Mesothelial cell of epicardium (in vitro differentiated cells): ENCODE data around the gene ADRM1. TPM values are rescaled to one million over a fixed set of nuclear protein-coding genes. Genes with fewer than 3 reads are reported as not detected.

Source experiments
- DNase-seq, 2 experiments: peaks; one replicate each; pipeline ENCODE4 v3.0.0; 2021; ENCODE audit warnings: low spot score in 2 of 2; ENCODE audit not compliant: unreplicated experiment in 2 of 2
- H3K27ac Mint-ChIP-seq: 2 replicates; pipeline ENCODE4 v1.8.0; 2021; ENCODE audit warnings: mixed read lengths
- H3K27me3 Mint-ChIP-seq: 2 replicates; pipeline ENCODE4 v1.8.0; 2021; ENCODE audit warnings: low read depth, mixed read lengths
- H3K36me3 Mint-ChIP-seq: 2 replicates; pipeline ENCODE4 v1.8.0; 2021; ENCODE audit warnings: mixed read lengths
- H3K4me1 Mint-ChIP-seq: 2 replicates; pipeline ENCODE4 v1.8.0; 2021; ENCODE audit warnings: mixed read lengths
- H3K4me3 Mint-ChIP-seq: 2 replicates; pipeline ENCODE4 v1.8.0; 2021; ENCODE audit warnings: mild to moderate bottlenecking, moderate library complexity, mixed read lengths
- H3K9me3 Mint-ChIP-seq: 2 replicates; pipeline ENCODE4 v1.8.0; 2021; ENCODE audit warnings: mixed read lengths
- total RNA-seq: library from RNA; stranded (reverse); gene quantifications from 3 replicates; pipeline ENCODE4 v1.2.1, GENCODE V29; 2021
- TF ChIP-seq, protein P1 (sequence below): fragments of 200-600 bp; sonication (generic); IDR thresholded peaks from one replicate; pipeline ENCODE4 v1.5.0; 2021; ENCODE audit warnings: antibody characterized with exemption; ENCODE audit not compliant: unreplicated experiment

Gene ADRM1
- total RNA-seq, 1 donor from 2014 or later, result 59.0 TPM

- H3K4me3 Mint-ChIP-seq, result no peak overlapping the region
Measured at GRCh38 chr20:62349556-62350097, 46.8 kb downstream of the ADRM1 start.

DNA sequence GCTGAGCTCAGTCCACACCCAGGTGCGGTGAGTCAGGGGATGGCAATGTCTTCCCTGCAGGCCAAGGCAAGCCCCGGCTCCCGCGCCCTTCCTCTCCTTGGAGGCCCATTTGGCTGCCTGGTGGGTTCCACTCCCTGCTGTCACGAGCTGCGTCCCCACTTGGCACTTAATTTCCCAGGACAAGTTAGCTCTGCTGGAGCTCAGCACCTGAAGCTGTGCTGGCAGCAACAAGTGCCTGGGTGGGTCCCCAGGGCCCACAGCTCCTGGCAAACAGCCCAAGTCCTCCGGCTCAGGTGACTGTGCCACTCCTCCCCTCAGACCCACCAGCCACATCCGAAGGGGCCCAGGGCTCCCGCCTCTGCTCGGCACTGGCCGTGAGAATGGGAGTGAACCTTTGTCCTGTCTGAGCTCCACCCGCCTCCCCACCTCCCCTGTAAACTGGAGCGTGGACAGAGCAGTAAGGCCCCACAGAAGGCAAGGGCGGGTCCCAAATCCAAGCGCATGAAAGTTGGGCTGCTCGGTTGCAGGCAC lies 47.4 kb downstream of the ADRM1 start:
- no peaks in the 10 kb centered on the region for H3K27me3 Mint-ChIP-seq
- peak overlapping the region; percentile 86 for H3K27ac Mint-ChIP-seq
- H3K9me3 Mint-ChIP-seq, result peaks cover 10% of the 10 kb centered on the region
- H3K4me1 Mint-ChIP-seq, result peaks cover 3% of the 10 kb centered on the region
- TF ChIP-seq, protein P1, sequence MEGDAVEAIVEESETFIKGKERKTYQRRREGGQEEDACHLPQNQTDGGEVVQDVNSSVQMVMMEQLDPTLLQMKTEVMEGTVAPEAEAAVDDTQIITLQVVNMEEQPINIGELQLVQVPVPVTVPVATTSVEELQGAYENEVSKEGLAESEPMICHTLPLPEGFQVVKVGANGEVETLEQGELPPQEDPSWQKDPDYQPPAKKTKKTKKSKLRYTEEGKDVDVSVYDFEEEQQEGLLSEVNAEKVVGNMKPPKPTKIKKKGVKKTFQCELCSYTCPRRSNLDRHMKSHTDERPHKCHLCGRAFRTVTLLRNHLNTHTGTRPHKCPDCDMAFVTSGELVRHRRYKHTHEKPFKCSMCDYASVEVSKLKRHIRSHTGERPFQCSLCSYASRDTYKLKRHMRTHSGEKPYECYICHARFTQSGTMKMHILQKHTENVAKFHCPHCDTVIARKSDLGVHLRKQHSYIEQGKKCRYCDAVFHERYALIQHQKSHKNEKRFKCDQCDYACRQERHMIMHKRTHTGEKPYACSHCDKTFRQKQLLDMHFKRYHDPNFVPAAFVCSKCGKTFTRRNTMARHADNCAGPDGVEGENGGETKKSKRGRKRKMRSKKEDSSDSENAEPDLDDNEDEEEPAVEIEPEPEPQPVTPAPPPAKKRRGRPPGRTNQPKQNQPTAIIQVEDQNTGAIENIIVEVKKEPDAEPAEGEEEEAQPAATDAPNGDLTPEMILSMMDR, result no peak
- H3K36me3 Mint-ChIP-seq, result peaks cover 21% of the 10 kb centered on the region
- H3K4me3 Mint-ChIP-seq, result no peak overlapping the region
- DNase-seq, result no peak

More at GRCh38 chr20:62349556-62350097, 46.8 kb downstream of the ADRM1 start:
- no peak for DNase-seq
- Mint-ChIP-seq H3K36me3 (peaks cover 23% of the 10 kb centered on the region), H3K4me1 (peaks cover 3% of the 10 kb centered on the region), H3K27ac (peak overlapping the region; percentile 59), H3K9me3 (peaks cover 10% of the 10 kb centered on the region), H3K27me3 (no peaks in the 10 kb centered on the region)
- TF ChIP-seq, protein P1, result no peak

DNA sequence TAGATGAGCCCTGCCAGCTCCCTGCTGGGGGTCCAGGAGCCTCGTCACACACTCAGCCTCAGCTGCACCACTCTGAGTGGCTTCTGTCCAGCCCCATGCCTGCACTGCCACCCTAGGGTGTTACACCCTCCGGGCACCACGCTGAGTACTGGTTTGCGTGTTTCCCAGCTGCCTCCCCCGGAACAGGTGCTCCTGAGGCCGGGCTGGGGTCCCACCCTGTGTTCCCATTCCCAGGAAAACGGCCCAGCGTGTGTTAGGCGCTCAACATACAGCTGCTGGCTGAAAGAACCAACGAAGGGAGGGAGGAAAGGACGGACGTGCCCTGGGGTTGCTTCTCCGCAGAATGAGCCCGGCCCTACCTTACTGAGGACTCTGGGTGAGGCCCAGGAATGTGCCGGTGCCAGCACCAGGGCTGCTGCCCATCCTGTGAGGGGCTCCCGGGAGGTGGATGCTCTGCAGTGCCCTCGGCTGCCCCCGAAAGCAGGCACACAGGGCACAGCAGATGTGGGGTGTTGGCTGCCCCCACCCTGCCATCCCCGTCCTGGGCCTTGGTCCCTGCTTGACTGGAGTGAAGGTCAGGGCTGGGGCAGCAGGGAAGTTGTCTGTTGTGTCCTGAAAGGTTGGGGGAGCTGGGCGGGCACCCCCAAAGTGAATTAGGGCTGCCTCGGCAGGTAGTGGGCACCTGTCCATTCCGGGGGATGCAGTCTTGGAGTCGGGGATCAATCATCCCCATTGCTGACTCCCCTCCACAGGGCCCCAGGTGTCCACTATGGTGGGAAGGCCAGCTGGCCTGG lies 48.0 kb downstream of the ADRM1 start:
- Mint-ChIP-seq H3K4me1 (peaks cover 5% of the 10 kb centered on the region), H3K27ac (peak overlapping the region; percentile 30)
- TF ChIP-seq, protein P1, result no peak

DNA sequence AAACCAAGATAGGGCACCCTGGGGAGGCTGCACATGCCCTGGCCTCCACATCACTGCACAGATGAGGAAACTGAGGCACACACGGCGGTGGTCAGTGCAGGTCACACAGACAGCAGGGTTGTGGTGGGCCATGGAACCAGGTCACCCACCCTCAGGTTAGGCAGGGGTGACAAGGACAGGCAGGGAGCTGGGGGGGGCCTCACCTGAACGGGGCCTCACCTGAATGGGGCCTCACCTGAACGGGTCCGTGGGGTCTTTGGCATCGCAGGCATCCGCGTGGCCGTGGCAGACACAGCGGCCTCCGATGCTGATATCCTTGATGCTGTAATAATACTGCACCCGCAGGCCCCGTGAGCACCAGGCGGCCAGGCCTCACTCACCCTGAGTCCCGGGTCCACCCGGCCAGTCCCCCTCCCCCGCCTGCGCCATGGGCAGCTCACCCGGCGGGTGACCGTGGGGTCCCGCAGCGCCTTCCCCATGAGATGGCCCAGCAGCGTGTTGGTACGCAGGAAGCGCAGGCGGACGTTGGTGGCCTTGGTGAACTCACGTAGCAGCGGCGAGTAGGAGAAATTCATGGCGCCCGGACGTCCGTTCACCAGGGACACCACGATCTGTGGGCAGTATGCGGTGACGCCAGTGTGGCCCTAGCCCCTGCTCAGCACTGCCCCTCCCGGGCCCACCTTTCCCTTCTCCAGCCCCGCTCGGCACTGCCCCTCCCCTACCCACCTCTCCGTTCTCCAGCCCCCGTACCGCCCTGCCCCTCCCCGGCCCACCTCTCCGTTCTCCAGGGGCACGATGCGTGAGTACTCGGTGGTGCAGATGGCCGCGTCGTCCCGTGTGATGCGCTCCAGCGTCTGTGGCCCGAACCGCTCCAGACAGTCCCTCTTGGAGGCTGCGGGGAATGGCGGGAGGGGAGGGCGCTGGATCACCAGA lies 48.9 kb downstream of the ADRM1 start:
- no peaks in the 10 kb centered on the region for H3K27me3 Mint-ChIP-seq
- DNase-seq, result no peak
- TF ChIP-seq, protein P1, result no peak
- H3K36me3 Mint-ChIP-seq, result peaks cover 18% of the 10 kb centered on the region
- H3K9me3 Mint-ChIP-seq, result peaks cover 10% of the 10 kb centered on the region
- peaks cover 10% of the 10 kb centered on the region for H3K4me1 Mint-ChIP-seq
- no peak overlapping the region for H3K4me3 Mint-ChIP-seq
- no peak overlapping the region for H3K27ac Mint-ChIP-seq

More for the DNA sequence above, 48.0 kb downstream of the ADRM1 start:
- H3K36me3 Mint-ChIP-seq, result peaks cover 18% of the 10 kb centered on the region
- H3K4me3 Mint-ChIP-seq, result no peak overlapping the region
- no peak for DNase-seq
- peaks cover 10% of the 10 kb centered on the region for H3K9me3 Mint-ChIP-seq
- no peaks in the 10 kb centered on the region for H3K27me3 Mint-ChIP-seq
